Heart left ventricle (tissue), 13 donors: ENCODE data around the gene TEKT2.

Source experiments
- CTCF ChIP-seq, 12 donors: fragments of 200-600 bp; sonication (generic) in 4 of 12; IDR thresholded peaks; one replicate each; pipeline versions ENCODE4 v1.5.0 to v1.8.0; 2018 to 2022; ENCODE audit warnings: antibody characterized with exemption in 12 of 12, mild to moderate bottlenecking in 5 of 12
- POLR2A ChIP-seq, 2 donors: fragments of 450-650 bp; IDR thresholded peaks; one replicate each; pipeline ENCODE4 v1.6.1; 2017; ENCODE audit warnings: antibody characterized with exemption in 2 of 2, mild to moderate bottlenecking in 2 of 2, moderate library complexity in 2 of 2
- donor health status: ischemic (EF 13 %, LVEDD 7.1; RV severe dilation, severe dysfunction).
- donor health status: DM: no; HTN: yes; CAD: no.
- donor health status: DM: no; HTN: no; CAD: no.
- donor health status: ischemic (EF 25% LVEDD 6.9; RV normal size, moderate dysfunction).
- donor health status: ischemic (EF 25% LVEDD 5.7; RV mildly dilated, moderate dysfunction).
- donor health status: ischemic (EF 35%, LVEDD 5.7; RV mildly dilated, moderate dysfunction).
- donor health status: nonischemic (EF 11% LVEDD 7.7; RV severe dilation, severe dysfunction).
- donor health status: DM: yes; HTN: yes; CAD: no.
- donor health status: PGD.
- donor health status: ischemic (EF 29% LVEDD 5.4; RV normal size, mild dysfunction).
- donor health status: nonischemic (EF 23%, LVEDD 6.1; RV moderate dilation, normal function).

GRCh38 chr1:36055706-36056105, 28.2 kb upstream of the TEKT2 start:
- TF ChIP-seq CTCF (IDR thresholded peaks at IDR 0.05) (no peak), POLR2A (IDR thresholded peaks at IDR 0.05) (no peak)
